HG03575 (cell line): ENCODE measurements around the gene FSTL4.

Source experiments
- ATAC-seq: cut with Tn5 transposase; IDR thresholded peaks from one replicate; pipeline ENCODE4 v1.9.1; 2021; ENCODE audit not compliant: unreplicated experiment, insufficient number of reproducible peaks, low FRiP score; ENCODE audit errors: extremely low read depth

Gene FSTL4

GRCh38 chr5:133425222-133425621 lies 187.1 kb downstream of the FSTL4 start:
- ATAC-seq = no peak

GRCh38 chr5:133423618-133424282 lies 188.6 kb downstream of the FSTL4 start:
- ATAC-seq = no peak

- no peak for ATAC-seq
Observed at GRCh38 chr5:133423011-133423617, 189.2 kb downstream of the FSTL4 start.

GRCh38 chr5:133421806-133422205 lies 190.5 kb downstream of the FSTL4 start:
- no peak for ATAC-seq

GRCh38 chr5:133421394-133421793 lies 190.9 kb downstream of the FSTL4 start:
- ATAC-seq = no peak

GRCh38 chr5:133420440-133421301 lies 191.7 kb downstream of the FSTL4 start:
- ATAC-seq = no peak

GRCh38 chr5:133415906-133416305 lies 196.4 kb downstream of the FSTL4 start:
- no peak for ATAC-seq

- ATAC-seq = no peak
Observed at GRCh38 chr5:133415506-133415905, 196.8 kb downstream of the FSTL4 start.

GRCh38 chr5:133412661-133413060 lies 199.7 kb downstream of the FSTL4 start:
- ATAC-seq = no peak

- ATAC-seq = no peak
Observed at GRCh38 chr5:133410335-133410828, 202.0 kb downstream of the FSTL4 start.

- no peak for ATAC-seq
Observed at GRCh38 chr5:133409210-133409674, 203.1 kb downstream of the FSTL4 start.

GRCh38 chr5:133408322-133408721 lies 204.0 kb downstream of the FSTL4 start:
- no peak for ATAC-seq

GRCh38 chr5:133406977-133407632 lies 205.2 kb downstream of the FSTL4 start:
- ATAC-seq = no peak

- ATAC-seq = no peak
Observed at GRCh38 chr5:133406208-133406976, 205.9 kb downstream of the FSTL4 start.

- no peak for ATAC-seq
Observed at GRCh38 chr5:133405275-133406034, 206.9 kb downstream of the FSTL4 start.

- ATAC-seq = no peak
Observed at GRCh38 chr5:133404724-133405123, 207.6 kb downstream of the FSTL4 start.

GRCh38 chr5:133403741-133404364 lies 208.5 kb downstream of the FSTL4 start:
- no peak for ATAC-seq
